GM19468 (cell line): Measurements from ENCODE around the gene DNAJB8.

Experiments
- ATAC-seq: cut with Tn5 transposase; IDR thresholded peaks from one replicate; pipeline ENCODE4 v1.9.1; 2021; ENCODE audit warnings: mild to moderate bottlenecking, moderate library complexity, moderate number of reproducible peaks; ENCODE audit not compliant: unreplicated experiment; ENCODE audit errors: extremely low read depth

Gene DNAJB8

GRCh38 chr3:128415773-128416577, 50.7 kb downstream of the DNAJB8 start:
- ATAC-seq, result no peak

- ATAC-seq, result no peak
Observed at GRCh38 chr3:128415200-128415772, 51.4 kb downstream of the DNAJB8 start.

- no peak for ATAC-seq
Observed at GRCh38 chr3:128413413-128414205, 53.1 kb downstream of the DNAJB8 start.

GRCh38 chr3:128413003-128413370, 53.7 kb downstream of the DNAJB8 start:
- ATAC-seq, result no peak
